ENCODE measurements around the gene WWP2.

The WWP2 gene

DNA sequence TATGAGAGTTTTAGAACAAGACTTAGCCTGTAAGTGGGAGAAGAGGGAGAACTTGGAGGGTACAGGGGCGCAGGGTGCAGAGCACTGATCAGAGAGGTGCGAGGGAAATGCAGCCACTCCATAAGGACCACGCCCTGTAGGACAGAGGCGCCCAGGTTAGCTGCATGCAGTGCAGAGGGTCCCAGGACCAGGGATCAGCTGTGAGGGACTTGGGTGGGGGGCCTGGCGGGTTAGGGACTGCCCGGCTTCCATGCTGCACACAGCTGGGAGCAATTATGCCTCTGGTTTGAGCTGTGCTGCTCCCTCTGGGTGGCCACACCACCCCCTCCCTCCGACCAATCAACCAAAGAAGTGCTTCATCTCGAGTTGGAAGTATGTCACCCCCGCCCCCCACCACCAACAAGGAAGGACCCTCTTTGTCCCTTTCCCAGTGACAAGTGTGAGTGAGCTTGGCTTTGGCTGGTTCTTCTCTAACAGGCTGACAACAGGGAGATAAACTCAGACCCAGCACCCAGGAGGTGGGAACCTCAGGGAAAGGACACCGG, 166.8 kb downstream of the WWP2 start:
- ChIA-PET POLR2A (no interaction called here), CTCF (interaction anchor here (1.2 kb wide), 1 partner anchor 27 kb away, joined by 3 read pairs; no protein-coding TSS in a partner anchor)
- no peak for DNase-seq (ENCODE audit: extremely low spot score)
- TF ChIP-seq FOXM1 (IDR thresholded peaks at IDR 0.05; ENCODE audit: borderline replicate concordance) = no peak
- no peak for TF ChIP-seq SUZ12 (IDR thresholded peaks at IDR 0.05)
- no peak for TF ChIP-seq CTBP1 (IDR thresholded peaks at IDR 0.05; ENCODE audit: borderline replicate concordance)
- no peak for TF ChIP-seq ARNT (IDR thresholded peaks at IDR 0.05)
- TF ChIP-seq, protein P1, sequence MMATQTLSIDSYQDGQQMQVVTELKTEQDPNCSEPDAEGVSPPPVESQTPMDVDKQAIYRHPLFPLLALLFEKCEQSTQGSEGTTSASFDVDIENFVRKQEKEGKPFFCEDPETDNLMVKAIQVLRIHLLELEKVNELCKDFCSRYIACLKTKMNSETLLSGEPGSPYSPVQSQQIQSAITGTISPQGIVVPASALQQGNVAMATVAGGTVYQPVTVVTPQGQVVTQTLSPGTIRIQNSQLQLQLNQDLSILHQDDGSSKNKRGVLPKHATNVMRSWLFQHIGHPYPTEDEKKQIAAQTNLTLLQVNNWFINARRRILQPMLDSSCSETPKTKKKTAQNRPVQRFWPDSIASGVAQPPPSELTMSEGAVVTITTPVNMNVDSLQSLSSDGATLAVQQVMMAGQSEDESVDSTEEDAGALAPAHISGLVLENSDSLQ (IDR thresholded peaks at IDR 0.05) = no peak
- no peak for TF ChIP-seq FOXK2 (IDR thresholded peaks at IDR 0.05)
- TF ChIP-seq HDGF (IDR thresholded peaks at IDR 0.05; ENCODE audit: borderline replicate concordance) = no peak
- TF ChIP-seq L3MBTL2 (conservative IDR thresholded peaks at IDR 0.05) = no peak
- no peak for TF ChIP-seq LEF1 (IDR thresholded peaks at IDR 0.05; ENCODE audit: borderline replicate concordance)
- no peak for TF ChIP-seq NFRKB (IDR thresholded peaks at IDR 0.05)
- TF ChIP-seq TARDBP (IDR thresholded peaks at IDR 0.05) = no peak
- no peak for TF ChIP-seq BHLHE40 (IDR thresholded peaks at IDR 0.05; ENCODE audit: borderline replicate concordance)
- TF ChIP-seq ELF4 (IDR thresholded peaks at IDR 0.05) = no peak
- TF ChIP-seq FOXA1 (IDR thresholded peaks at IDR 0.05) = no peak
- TF ChIP-seq ZNF384 (IDR thresholded peaks at IDR 0.05) = no peak
- TF ChIP-seq SP1 (IDR thresholded peaks at IDR 0.05) = no peak

DNA sequence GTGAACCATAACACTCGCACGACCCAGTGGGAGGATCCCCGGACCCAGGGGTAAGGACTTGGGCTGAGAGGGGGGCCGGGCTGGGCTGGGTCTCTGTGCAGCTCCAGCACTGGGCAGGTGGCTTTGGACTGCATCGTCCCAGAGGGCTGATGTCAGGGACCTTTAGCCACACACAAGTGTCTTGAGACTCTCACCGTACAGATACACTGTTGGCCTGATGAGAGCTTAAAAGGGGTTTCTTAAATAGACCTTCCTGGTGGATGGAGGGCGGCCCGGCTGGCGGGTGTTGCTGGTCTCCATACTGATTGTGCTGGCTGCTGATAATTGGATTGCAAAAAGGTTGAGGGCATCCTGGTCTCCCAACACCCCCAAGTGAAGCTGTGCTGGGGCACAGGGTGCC, 167.3 kb downstream of the WWP2 start:
- DNase-seq (ENCODE audit: extremely low spot score) = no peak
- POLR2A ChIA-PET = no interaction called here
- TF ChIP-seq L3MBTL2 (conservative IDR thresholded peaks at IDR 0.05) (no peak), SP1 (IDR thresholded peaks at IDR 0.05) (no peak), ARNT (IDR thresholded peaks at IDR 0.05) (no peak), HDGF (IDR thresholded peaks at IDR 0.05; ENCODE audit: borderline replicate concordance) (no peak), FOXM1 (IDR thresholded peaks at IDR 0.05; ENCODE audit: borderline replicate concordance) (no peak), NFRKB (IDR thresholded peaks at IDR 0.05) (no peak), FOXK2 (IDR thresholded peaks at IDR 0.05) (no peak), LEF1 (IDR thresholded peaks at IDR 0.05; ENCODE audit: borderline replicate concordance) (no peak), FOXA1 (IDR thresholded peaks at IDR 0.05) (no peak), SUZ12 (IDR thresholded peaks at IDR 0.05) (no peak), TARDBP (IDR thresholded peaks at IDR 0.05) (no peak), CTBP1 (IDR thresholded peaks at IDR 0.05; ENCODE audit: borderline replicate concordance) (no peak), ZNF384 (IDR thresholded peaks at IDR 0.05) (no peak), BHLHE40 (IDR thresholded peaks at IDR 0.05; ENCODE audit: borderline replicate concordance) (no peak), ELF4 (IDR thresholded peaks at IDR 0.05) (no peak)
- TF ChIP-seq, protein P1 (IDR thresholded peaks at IDR 0.05) = no peak
- CTCF ChIA-PET = interaction anchor here (0.6 to 1.6 kb wide), 6 partner anchors 28 to 143 kb away, joined by 3 to 12 read pairs (median 5); no protein-coding TSS in a partner anchor

DNA sequence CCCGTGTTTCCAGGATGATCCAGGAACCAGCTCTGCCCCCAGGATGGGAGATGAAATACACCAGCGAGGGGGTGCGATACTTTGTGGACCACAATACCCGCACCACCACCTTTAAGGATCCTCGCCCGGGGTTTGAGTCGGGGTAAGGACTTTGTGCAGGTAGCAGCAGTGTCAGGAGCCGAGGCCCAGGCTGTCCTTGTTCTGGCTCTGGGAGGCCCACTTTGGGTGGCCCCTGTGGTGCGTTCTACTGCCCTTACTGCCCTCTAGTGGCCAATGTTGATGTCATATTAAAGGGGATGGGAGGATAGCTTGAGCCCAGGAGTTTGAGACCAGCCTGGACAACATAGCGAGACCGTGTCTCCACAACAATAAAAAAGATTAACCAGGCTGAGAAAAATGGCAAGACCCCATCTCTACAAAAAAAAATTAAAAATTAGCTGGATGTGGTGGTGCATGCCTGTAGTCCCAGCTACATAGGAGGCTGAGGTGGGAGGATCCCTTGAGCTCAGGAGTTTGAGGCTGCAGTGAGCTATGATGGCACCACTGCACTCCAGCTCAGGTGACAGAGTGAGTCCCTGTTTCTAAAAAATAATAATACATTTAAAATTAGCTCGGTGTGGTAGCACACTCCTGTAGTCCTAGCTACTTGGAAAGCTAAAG, 168.1 kb downstream of the WWP2 start:
- ChIA-PET POLR2A (no interaction called here), CTCF (interaction anchor here (0.6 to 1.6 kb wide), 18 partner anchors 9 to 222 kb away, joined by 3 to 12 read pairs (median 4); partner anchors contain the start of gene NOB1)
- DNase-seq (ENCODE audit: extremely low spot score) = peak; percentile 79
- TF ChIP-seq ELF4 (IDR thresholded peaks at IDR 0.05) (no peak), FOXM1 (IDR thresholded peaks at IDR 0.05; ENCODE audit: borderline replicate concordance) (no peak), HDGF (IDR thresholded peaks at IDR 0.05; ENCODE audit: borderline replicate concordance) (no peak), SP1 (IDR thresholded peaks at IDR 0.05) (no peak), TARDBP (IDR thresholded peaks at IDR 0.05) (no peak)
- TF ChIP-seq, protein P1 (IDR thresholded peaks at IDR 0.05) = no peak

DNA sequence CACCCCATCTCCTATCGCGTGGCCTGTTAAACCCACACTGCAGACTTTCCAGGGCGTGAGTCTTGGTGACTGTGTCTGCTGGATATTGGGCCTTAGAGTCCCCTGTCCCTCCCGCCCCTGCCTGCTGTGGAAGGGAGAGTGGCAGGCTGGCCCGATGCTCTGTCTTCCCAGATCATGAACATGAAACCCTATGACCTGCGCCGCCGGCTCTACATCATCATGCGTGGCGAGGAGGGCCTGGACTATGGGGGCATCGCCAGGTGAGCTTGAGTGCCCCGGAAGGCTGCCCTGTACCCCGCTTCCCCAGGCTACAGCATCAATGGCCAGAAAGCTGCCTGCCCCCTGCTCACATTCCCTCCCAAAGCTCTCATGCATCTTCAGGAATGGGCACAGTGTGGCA, 169.5 kb downstream of the WWP2 start:
- ChIA-PET CTCF (no interaction called here), POLR2A (no interaction called here)
- TF ChIP-seq FOXA1 (IDR thresholded peaks at IDR 0.05) (no peak), BHLHE40 (IDR thresholded peaks at IDR 0.05; ENCODE audit: borderline replicate concordance) (no peak)
- DNase-seq (ENCODE audit: extremely low spot score) = no peak

DNA sequence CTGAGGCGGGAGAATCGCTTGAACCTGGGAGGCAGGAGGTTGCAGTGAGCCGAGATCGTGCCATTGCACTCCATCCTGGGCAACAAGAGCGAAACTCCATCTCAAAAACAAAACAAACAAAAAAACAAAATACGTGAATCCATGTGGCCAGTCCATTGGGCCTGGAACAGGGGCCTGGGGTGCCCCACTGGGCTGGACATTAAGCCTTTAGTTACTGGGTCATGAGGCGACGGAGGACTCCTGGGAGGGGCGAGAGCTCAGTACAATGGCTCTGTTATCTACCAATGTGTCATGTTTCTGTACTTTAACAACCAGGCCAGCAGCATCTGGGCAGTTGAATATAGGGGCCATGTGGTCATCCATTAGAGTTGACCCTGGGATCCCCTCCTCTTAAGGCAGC, 170.1 kb downstream of the WWP2 start:
- no peak for TF ChIP-seq FOXA1 (IDR thresholded peaks at IDR 0.05)
- DNase-seq (ENCODE audit: extremely low spot score) = no peak

DNA sequence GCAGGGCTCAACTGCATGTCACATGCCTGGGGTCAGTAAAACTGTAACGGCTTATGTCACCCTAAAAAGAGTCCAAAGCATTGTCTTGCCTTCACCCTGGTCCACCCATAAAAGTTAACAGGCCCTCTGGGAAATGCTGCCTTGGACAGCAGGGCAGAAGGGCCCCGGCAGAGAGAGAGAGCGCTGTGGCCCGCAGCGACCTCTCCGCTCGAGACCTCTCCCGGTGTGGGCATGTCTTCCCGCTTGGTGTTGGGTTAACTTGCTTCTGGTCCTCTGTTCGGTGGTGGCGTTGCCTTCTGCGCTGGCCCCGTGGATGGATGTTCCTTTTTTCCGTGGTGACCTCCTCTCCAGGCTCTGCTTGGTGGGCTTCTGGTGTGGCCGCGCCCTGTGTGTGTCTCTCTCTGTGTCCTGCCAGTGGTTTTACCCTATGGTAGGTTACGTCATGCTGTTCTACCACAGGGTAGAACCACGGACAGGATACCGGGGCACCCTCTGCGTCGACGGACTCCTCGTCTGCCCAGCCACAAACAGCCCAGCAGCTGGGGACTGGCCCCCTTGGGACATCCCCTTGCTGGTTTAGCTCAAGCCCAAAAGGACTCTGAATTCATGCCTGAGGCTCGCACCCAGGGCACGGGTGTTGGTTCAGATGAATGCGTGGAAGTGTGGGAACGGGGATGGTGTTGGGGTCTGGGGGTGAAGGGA, 170.7 kb downstream of the WWP2 start:
- ChIA-PET POLR2A (no interaction called here), CTCF (no interaction called here)
- no peak for DNase-seq (ENCODE audit: extremely low spot score)
- TF ChIP-seq LEF1 (IDR thresholded peaks at IDR 0.05; ENCODE audit: borderline replicate concordance) (no peak), L3MBTL2 (conservative IDR thresholded peaks at IDR 0.05) (no peak), CTBP1 (IDR thresholded peaks at IDR 0.05; ENCODE audit: borderline replicate concordance) (no peak), TARDBP (IDR thresholded peaks at IDR 0.05) (no peak)

More for the DNA sequence above, 170.1 kb downstream of the WWP2 start:
- ChIA-PET POLR2A (no interaction called here), CTCF (no interaction called here)

Data from HEK293T (cell line).